Measurements from ENCODE around the gene FOXO6.

DNA sequence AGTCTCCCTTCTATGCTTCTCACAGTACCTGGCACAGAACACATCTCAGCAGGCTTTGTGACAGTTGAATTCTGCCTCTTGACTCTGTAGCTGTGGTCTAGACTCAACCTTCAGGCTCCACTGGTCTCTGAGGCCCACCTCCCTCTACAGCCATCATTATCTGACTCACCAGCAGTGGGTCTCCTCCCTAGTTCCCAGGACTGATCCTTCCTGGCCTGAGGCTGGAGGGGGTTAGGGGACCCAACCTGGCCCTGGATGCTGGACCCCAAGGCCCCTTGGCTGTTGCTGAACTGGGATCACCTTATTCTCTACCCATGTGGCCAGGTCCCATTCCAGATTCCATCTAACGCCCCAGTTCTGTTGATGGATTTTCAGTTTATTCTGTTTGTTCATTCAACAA, 43.1 kb upstream of the FOXO6 start:
- TF ChIP-seq FOXA1 (IDR thresholded peaks at IDR 0.05) (no peak), ZNF384 (IDR thresholded peaks at IDR 0.05) (no peak)

Data from HEK293T (cell line).